Peyer's patch (tissue), 4 donors: ENCODE measurements around the gene MYL6B.

Experiments used
- POLR2A ChIP-seq, 2 donors: fragments of 450-650 bp; IDR thresholded peaks; one replicate each; pipeline ENCODE4 v1.5.1; 2017; ENCODE audit warnings: antibody characterized with exemption in 2 of 2, mild to moderate bottlenecking in 2 of 2, moderate library complexity in 2 of 2
- TF ChIP-seq, protein P1 (sequence below), 6 experiments: fragments of 450-650 bp in 4 of 6; fragments of 200-600 bp in 2 of 6; sonication (generic) in 1 of 6; IDR thresholded peaks; one replicate each; pipeline ENCODE4 v1.5.1; 2017 to 2019; ENCODE audit warnings: antibody characterized with exemption in 6 of 6, mild to moderate bottlenecking in 3 of 6, moderate library complexity in 1 of 6

DNA sequence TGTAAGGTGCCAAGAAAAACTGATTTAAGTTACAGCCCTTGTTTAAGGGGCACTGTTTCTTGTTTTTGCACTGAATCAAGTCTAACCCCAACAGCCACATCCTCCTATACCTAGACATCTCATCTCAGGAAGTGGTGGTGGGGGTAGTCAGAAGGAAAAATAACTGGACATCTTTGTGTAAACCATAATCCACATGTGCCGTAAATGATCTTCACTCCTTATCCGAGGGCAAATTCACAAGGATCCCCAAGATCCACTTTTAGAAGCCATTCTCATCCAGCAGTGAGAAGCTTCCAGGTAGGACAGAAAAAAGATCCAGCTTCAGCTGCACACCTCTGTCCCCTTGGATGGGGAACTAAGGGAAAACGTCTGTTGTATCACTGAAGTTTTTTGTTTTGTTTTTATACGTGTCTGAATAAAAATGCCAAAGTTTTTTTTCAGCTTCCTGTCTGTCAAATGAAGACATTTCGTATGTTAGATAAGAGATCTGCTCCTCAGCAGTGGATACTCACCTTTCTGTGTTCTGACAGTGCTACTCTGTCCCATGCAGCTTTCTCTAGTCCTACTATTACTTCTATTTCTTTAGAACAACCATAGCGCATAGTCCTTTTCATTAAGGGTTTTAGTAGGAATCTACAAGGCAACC lies 49.2 kb upstream of the MYL6B start:
- TF ChIP-seq, protein P1, sequence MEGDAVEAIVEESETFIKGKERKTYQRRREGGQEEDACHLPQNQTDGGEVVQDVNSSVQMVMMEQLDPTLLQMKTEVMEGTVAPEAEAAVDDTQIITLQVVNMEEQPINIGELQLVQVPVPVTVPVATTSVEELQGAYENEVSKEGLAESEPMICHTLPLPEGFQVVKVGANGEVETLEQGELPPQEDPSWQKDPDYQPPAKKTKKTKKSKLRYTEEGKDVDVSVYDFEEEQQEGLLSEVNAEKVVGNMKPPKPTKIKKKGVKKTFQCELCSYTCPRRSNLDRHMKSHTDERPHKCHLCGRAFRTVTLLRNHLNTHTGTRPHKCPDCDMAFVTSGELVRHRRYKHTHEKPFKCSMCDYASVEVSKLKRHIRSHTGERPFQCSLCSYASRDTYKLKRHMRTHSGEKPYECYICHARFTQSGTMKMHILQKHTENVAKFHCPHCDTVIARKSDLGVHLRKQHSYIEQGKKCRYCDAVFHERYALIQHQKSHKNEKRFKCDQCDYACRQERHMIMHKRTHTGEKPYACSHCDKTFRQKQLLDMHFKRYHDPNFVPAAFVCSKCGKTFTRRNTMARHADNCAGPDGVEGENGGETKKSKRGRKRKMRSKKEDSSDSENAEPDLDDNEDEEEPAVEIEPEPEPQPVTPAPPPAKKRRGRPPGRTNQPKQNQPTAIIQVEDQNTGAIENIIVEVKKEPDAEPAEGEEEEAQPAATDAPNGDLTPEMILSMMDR (IDR thresholded peaks at IDR 0.05), result no peak
- no peak for TF ChIP-seq POLR2A (IDR thresholded peaks at IDR 0.05)
